NK-92 treated with Interleukin-12 subunit alpha and Interleukin-12 subunit beta, amount 100 ng/mL, for 24 hours (cell line): ENCODE data around the gene GRID1.

Source experiments
- DNase-seq: peaks from one replicate; lab custom pipeline; 2025; lab: John Stamatoyannopoulos, UW

GRID1 gene

DNA sequence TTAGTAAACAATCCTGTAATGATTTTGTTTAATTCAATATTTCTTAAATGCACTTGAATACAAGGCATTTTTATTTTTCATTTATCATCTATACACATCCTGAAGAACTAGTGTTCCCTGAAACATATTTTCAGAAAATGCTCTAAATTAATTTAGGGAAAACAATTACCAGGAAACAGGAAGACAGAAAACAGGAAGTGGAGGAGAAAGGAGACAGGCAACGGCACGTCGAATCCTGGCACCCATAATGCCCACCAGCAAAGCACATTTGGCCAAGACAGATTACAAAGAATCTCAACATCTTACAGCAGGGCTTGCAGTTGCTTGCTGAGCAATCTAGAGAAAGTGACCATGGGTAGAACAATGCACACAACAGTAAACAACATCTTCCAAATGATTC, 571.1 kb downstream of the GRID1 start:
- no peak for DNase-seq

DNA sequence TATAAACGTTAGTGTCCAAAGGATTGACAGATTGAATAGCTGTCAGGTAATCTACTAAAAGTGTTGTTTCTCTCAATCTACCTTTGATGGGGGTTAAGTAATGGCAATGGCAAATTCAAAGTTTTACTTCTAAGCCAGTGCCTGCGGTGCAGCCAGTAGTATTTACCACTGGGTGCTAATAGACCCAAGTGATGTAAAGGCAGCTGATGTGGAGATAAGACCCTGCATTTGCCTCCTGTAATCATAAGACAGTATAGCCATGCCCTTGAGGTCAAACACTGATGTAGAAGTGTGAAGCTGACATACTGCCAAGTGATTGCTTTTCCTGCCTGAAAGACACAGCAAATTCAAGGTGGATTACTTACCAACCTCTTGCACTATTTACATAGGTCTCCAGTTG, 572.0 kb downstream of the GRID1 start:
- no peak for DNase-seq

DNA sequence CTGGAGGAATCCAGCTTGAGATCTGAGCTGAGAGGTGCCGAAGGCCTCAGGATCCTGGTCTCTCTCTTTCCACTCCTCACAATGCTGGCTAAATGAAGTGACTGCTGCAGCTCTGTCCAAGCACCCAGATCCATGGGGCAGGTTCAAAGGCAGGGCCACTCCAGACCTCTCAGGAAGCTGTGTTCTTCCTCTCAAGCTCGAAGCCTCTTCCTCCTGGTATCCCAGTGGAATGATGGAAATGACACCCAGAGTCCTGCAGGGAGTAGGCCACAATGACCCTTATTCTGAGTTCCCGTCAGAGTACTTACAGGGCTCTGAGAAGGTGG, 574.1 kb downstream of the GRID1 start:
- no peak for DNase-seq

GRCh38 chr10:85791818-85792532, 574.6 kb downstream of the GRID1 start:
- no peak for DNase-seq

- no peak for DNase-seq
Observed at GRCh38 chr10:85789982-85790789, 576.4 kb downstream of the GRID1 start.

DNA sequence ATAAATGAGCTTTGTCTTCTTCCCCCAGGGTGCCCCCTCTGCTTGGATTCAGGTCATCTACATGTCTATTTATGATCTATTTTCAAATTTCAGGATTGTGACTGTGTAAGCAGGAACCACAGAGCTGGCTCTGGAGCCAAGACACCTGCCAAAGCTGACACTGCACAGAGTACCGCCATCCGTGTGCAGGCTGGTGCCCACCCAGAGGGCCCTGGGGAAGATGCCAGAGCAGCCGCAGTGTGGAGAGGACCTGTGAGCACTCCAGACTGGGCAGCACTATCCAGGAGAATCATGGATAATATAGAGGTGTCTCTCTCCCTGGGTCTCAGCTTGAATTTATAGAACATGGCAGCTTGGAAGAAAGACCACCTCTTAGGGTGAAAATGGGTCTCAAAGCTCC, 577.5 kb downstream of the GRID1 start:
- DNase-seq: no peak

- DNase-seq: no peak
Observed at GRCh38 chr10:85788570-85788969, 578.0 kb downstream of the GRID1 start.

- no peak for DNase-seq
Observed at GRCh38 chr10:85787881-85788280, 578.7 kb downstream of the GRID1 start.

DNA sequence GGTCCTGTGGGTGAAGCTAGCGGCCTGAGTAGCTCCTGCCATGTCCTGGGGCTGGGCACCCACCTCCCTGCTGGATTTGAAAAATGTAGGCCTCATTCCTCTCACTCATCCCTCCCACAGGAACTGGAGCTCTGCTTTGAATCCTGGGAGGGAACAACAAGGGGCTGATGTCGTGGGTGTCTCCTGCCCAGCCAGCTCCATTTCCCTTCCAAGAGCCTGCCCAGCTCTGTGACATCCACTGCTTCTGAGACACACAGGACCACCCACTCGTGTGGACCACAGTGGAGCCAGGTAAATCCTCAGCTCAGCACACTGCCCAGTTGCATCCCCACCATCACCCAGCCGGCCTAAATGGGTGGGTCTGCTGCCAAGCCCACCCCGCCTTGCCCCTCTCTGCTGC, 579.2 kb downstream of the GRID1 start:
- no peak for DNase-seq

DNA sequence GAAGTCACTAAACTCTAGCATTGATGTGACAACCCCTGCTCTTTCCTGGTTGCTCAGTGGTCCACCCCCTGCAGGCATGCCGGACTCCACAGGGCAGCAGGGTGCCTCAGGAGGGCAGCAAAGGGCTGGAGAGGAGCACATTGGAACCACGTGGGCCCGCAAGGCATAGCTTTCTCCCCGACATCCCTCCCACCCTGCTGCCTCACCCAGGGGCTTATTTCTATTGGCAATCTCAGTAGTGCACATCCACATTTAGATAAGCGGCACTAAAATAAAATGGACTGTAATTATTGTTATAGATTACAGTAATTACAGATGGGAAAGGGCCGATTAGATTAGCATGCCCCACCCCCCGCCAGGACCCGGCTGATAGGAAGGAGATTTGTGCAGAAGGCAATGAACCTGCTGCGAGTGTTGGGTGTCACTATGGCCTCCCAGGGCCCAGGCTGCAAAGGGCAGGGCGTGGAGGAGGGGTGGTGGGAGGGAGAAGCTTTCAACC, 580.1 kb downstream of the GRID1 start:
- DNase-seq: no peak

DNA sequence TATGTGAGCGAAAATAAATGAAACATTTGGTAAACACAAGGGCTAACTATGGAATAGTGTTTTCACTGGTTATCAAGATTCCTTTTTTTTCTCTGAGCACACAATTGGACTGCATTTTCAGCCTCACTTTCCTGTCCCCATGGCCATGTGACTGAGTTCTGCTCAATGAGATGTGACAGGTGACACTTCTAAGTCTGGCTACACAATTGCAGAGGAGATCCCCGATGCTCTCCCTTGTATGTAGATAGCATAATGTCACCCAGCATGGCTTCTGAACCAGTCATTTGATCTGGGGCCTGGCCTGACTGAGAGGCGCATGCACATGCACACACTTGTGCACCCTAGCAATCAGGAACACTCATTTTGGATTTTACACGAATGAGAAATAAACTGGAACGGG, 581.8 kb downstream of the GRID1 start:
- DNase-seq: no peak

- no peak for DNase-seq
Observed at GRCh38 chr10:85781404-85781803, 585.2 kb downstream of the GRID1 start.

- no peak for DNase-seq
Observed at GRCh38 chr10:85778074-85778473, 588.5 kb downstream of the GRID1 start.

GRCh38 chr10:85767891-85768290, 598.7 kb downstream of the GRID1 start:
- DNase-seq: no peak

DNA sequence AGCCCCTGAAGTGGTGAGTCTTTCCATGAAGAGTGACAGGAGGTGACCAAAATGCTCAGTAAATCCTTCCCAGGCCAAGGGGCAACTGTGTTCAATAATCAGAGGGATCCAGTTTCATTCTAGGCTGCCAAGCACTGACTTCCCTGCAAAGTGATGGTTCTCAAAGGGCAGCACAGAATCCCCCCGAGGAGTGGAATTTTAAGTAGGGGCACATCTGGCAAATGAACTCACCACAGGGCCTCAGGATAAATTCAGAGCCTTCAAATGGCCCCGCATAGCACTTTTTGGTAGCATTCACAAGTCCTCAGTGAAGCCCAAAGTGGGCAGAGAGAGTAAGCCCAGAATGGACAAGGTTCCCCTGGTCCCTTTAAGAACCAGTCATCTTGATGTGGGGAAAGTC, 602.5 kb downstream of the GRID1 start:
- no peak for DNase-seq

GRCh38 chr10:85761906-85762445, 604.6 kb downstream of the GRID1 start:
- DNase-seq: no peak

DNA sequence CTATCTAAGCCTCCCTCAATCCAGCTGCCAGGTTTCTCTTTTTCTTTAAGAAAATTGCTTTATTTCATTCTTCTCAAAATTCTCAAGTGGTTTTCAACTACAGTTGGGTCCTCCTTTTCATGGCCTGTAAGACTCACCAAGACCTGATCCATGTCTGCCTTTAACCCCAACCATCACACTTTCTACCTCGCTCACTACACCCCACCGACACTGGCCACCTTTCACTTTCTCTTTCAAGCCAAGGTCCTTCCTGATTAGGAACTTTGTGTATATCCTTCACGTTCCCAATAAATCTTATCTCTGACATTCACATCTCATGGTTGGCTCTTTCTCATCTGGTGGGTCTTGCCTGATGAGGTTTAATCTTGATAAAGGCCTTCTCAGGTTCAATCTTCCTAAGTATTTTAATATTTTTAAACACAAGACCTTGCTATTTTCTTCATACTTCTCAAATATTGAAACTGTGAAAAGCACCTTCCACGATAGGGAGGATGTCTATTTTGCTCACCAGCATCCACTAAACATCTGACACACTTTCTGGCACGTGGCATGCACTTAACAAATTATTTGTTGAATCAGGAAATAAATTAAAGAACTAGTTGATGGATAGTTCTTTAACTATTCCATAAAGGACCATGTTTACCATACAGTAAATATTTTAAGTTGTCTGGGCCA, 624.8 kb downstream of the GRID1 start:
- DNase-seq: no peak

DNA sequence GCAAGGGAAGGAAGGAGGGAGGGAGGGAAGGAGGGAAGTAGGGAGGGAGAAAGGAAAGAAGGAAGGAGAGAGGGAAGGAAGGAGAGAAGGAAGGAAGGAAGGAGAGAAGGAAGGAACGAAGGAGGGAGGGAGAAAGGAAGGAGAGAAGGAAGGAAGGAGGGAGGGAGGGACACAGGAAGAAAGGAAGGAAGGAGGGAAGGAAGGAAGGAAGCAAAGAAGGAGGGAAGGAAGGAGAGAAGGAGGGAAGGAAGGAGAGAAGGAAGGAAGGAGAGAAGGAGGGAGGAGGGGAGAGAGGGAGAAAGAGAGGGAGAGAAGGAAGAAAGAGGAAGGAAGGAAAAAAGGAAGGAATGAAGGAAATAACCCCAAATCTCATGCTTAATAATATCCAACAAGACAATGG, 630.6 kb downstream of the GRID1 start:
- no peak for DNase-seq

GRCh38 chr10:85734791-85735190, 631.8 kb downstream of the GRID1 start:
- DNase-seq: no peak

- no peak for DNase-seq
Observed at GRCh38 chr10:85724215-85724614, 642.4 kb downstream of the GRID1 start.

DNA sequence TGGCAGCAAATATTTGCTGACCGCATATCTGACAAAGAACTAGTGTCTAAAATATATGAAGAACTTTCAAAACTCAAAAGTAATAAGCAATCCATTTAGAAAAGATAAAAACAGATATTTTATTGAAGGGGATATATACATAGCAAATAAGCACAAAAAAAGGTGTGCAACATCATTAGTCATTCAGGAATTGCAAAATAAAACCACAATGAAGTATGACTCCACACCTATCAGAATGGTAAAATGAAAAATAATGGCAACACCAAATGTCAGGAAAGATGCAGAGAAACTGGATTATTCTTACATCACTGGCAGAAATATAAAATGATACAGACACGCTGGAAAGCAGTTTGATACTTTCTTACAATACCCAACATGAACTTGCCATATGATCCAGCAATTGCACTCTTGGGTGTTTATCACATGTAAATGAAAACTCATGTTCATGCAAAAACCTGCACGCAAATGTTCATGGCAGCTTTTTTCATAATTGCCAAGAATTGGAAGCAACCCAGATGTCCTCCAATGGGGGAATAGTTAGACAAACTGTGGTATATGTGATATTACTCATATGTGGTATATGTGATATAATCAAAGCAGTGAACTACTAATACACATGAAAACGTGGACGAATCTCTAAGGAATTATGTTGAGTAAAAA, 645.5 kb downstream of the GRID1 start:
- no peak for DNase-seq

DNA sequence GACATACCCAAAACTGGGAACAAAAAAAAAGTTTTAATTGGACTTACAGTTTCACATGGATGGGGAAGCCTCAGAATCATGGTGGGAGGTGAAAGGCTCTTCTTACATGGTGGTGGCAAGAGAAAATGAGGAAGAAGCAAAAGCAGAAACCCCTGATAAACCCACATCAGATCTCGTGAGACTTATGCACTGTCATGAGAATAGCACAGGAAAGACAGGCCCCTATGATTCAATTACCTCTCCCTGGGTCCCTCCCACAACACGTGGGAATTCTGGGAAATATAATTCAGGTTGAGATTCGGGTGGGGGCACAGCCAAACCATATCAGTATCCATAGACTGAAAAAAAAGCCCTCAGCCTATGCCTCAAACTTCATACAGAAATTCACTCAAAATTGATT, 647.2 kb downstream of the GRID1 start:
- DNase-seq: no peak
